ENCODE data around the gene KERA.

Gene KERA

GRCh38 chr12:91009319-91009950, 48.4 kb downstream of the KERA start:
- no peak for DNase-seq (ENCODE audit: low spot score)

GRCh38 chr12:91007531-91008290, 50.1 kb downstream of the KERA start:
- no peak for DNase-seq (ENCODE audit: low spot score)

GRCh38 chr12:91004872-91005271, 53.0 kb downstream of the KERA start, which contains the start of gene EPYC:
TSS of gene EPYC (minus strand) at chr12:91004972. CDS start at chr12:91002565, 2,407 bp downstream.
- DNase-seq (ENCODE audit: low spot score) = no peak

GRCh38 chr12:91003737-91004136, 54.1 kb downstream of the KERA start:
- DNase-seq (ENCODE audit: low spot score) = no peak

DNA sequence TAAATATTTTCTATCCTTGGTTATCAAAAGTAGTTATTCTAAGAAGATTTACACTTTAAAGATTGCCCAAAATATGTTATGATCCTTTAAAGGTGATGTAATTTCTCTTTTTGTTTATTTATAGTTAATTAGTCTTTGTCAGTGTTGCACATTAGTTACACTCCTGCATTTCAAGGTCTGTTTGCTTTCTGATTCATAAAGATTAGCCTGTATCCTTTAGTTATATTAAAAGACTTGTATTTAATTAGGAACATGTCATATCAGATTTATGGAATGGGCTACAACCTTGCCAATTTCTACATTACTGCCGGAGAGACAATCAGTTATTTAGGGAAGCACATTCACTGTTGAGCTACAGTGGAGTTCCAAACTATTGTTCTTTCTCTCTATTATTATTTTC, 56.5 kb downstream of the KERA start:
- no peak for DNase-seq (ENCODE audit: low spot score)

Measured in CD4-positive, alpha-beta T cell treated with Interleukin-2 at 100 ng/mL for 4 hours (primary cell).